Measurements from ENCODE around the gene NR2F2.

- no peak for TF ChIP-seq CTCF (IDR thresholded peaks at IDR 0.05 in 8 of 11, conservative IDR thresholded peaks at IDR 0.05 in 3 of 11)
- no peak for TF ChIP-seq POLR2A (IDR thresholded peaks at IDR 0.05)
These were observed 25.7 kb upstream of the NR2F2 start for GRCh38 chr15:96304839-96305238.

Measured in spleen (tissue), 7 donors.